H1 (cell line): Measurements from ENCODE around the gene HOXC11. TPM values are rescaled to one million over a fixed set of nuclear protein-coding genes. Genes with fewer than 3 reads are reported as not detected.

Experiments
- CTCF ChIA-PET: fragments of 300-600 bp; sonication (Branson Sonifier 250); formaldehyde crosslinking; loops from one replicate; lab custom pipeline; 2021; ENCODE audit not compliant: partially characterized antibody; lab: Charles Lee
- POLR2A ChIA-PET: fragments of 300-600 bp; sonication (Branson Sonifier 250); formaldehyde crosslinking; loops from one replicate; lab custom pipeline; 2021; ENCODE audit warnings: inconsistent platforms; ENCODE audit not compliant: partially characterized antibody; lab: Charles Lee
- DNase-seq, 2 experiments: peaks; one replicate each; pipeline versions ENCODE4 v3.0.0 to v3.0.0-alpha.2; 2010 to 2022; ENCODE audit warnings: low spot score in 2 of 2, low read depth in 1 of 2, mixed read lengths in 1 of 2
- FAIRE-seq: peaks from 2 replicates; lab custom pipeline; 2011; peaks lifted over from hg19 to GRCh38; lab: Jason Lieb, UNC
- H2AFZ ChIP-seq: 2 replicates; pipeline ENCODE4 v1.8.1; 2012; ENCODE audit warnings: low read length, inconsistent platforms
- H2AK5ac ChIP-seq: 2 replicates; pipeline ENCODE4 v1.6.1; 2013; ENCODE audit warnings: low read depth, low read length
- H2BK120ac ChIP-seq: replicated peaks from 2 replicates; pipeline ENCODE3; 2013; ENCODE audit warnings: low read depth, low read length, inconsistent platforms
- H2BK12ac ChIP-seq: 2 replicates; pipeline ENCODE4 v1.6.1; 2013; ENCODE audit warnings: low read depth, low read length
- H2BK15ac ChIP-seq: 2 replicates; pipeline ENCODE4 v1.6.1; 2013; ENCODE audit warnings: low read length
- H2BK20ac ChIP-seq: 2 replicates; pipeline ENCODE4 v1.6.1; 2013; ENCODE audit warnings: low read length
- H2BK5ac ChIP-seq: 2 replicates; pipeline ENCODE4 v1.6.1; 2013; ENCODE audit warnings: low read depth, low read length
- H3K14ac ChIP-seq: 2 replicates; pipeline ENCODE4 v1.6.1; 2013; ENCODE audit warnings: inconsistent platforms; ENCODE audit not compliant: insufficient read length
- H3K18ac ChIP-seq: 2 replicates; pipeline ENCODE4 v1.6.1; 2013; ENCODE audit warnings: low read length; ENCODE audit errors: extremely low read depth
- H3K23ac ChIP-seq: 2 replicates; pipeline ENCODE4 v1.6.1; 2013; ENCODE audit warnings: inconsistent platforms; ENCODE audit not compliant: insufficient read length
- H3K23me2 ChIP-seq: 2 replicates; pipeline ENCODE4 v1.6.1; 2013; ENCODE audit warnings: low read depth, low read length
- H3K27ac ChIP-seq: 2 replicates; pipeline ENCODE4 v1.6.1; 2011; ENCODE audit warnings: low read depth, low read length, inconsistent platforms
- H3K27me3 ChIP-seq, 4 experiments: replicated peaks in 1 of 4; 1 replicate in 1 of 4; 2 replicates in 3 of 4; pipeline versions ENCODE4 v1.6.1 to v1.8.1; 2011 to 2013; ENCODE audit warnings: low read length in 3 of 4, mild to moderate bottlenecking in 3 of 4, inconsistent platforms in 2 of 4, mixed read lengths in 2 of 4, moderate library complexity in 1 of 4; ENCODE audit not compliant: control insufficient read depth in 3 of 4, insufficient read depth in 3 of 4; ENCODE audit errors: extremely low read depth in 1 of 4
- H3K36me3 ChIP-seq, 4 experiments: 2 replicates each; pipeline versions ENCODE4 v1.6.1 to v1.8.1; 2011 to 2013; ENCODE audit warnings: mild to moderate bottlenecking in 4 of 4, low read length in 3 of 4, moderate library complexity in 2 of 4, control low read depth in 1 of 4, inconsistent platforms in 1 of 4; ENCODE audit not compliant: insufficient read depth in 4 of 4, control insufficient read depth in 2 of 4
- H3K4ac ChIP-seq: replicated peaks from 2 replicates; pipeline ENCODE3; 2013; ENCODE audit warnings: low read length, low read depth, mixed read lengths, inconsistent platforms; ENCODE audit not compliant: insufficient read length
- H3K4me1 ChIP-seq, 4 experiments: replicated peaks in 1 of 4; 1 replicate in 1 of 4; 2 replicates in 3 of 4; pipeline versions ENCODE4 v1.6.1 to v1.8.1; 2011 to 2013; ENCODE audit warnings: low read length in 3 of 4, inconsistent platforms in 2 of 4, mixed read lengths in 1 of 4; ENCODE audit not compliant: insufficient read depth in 4 of 4, control insufficient read depth in 3 of 4
- H3K4me2 ChIP-seq, 2 experiments: 2 replicates each; pipeline versions ENCODE4 v1.6.1 to v1.8.1; 2011 to 2013; ENCODE audit warnings: low read depth in 2 of 2, low read length in 2 of 2, control low read depth in 1 of 2, inconsistent platforms in 1 of 2, mild to moderate bottlenecking in 1 of 2; ENCODE audit not compliant: insufficient read depth in 1 of 2
- H3K4me3 ChIP-seq, 4 experiments: fragments of 200-600, 300-600 bp in 1 of 4; sonication (generic), shearing (Covaris generic), sonication (Bioruptor Twin) in 1 of 4; 2 replicates each; pipeline versions ENCODE4 v1.5.1 to v1.8.1; 2011 to 2016; ENCODE audit warnings: low read length in 4 of 4, low read depth in 3 of 4, control low read depth in 2 of 4, inconsistent platforms in 2 of 4, mild to moderate bottlenecking in 2 of 4, mixed read lengths in 1 of 4, moderate library complexity in 1 of 4; ENCODE audit not compliant: insufficient read depth in 2 of 4; ENCODE audit errors: extremely low read depth in 1 of 4
- H3K56ac ChIP-seq: replicated peaks from 2 replicates; pipeline ENCODE3; 2013; ENCODE audit warnings: low read depth, mild to moderate bottlenecking, mixed read lengths, low read length, inconsistent platforms; ENCODE audit not compliant: insufficient read length
- H3K79me1 ChIP-seq: 2 replicates; pipeline ENCODE4 v1.6.1; 2013; ENCODE audit warnings: low read depth, low read length, control low read depth
- H3K79me2 ChIP-seq, 2 experiments: 2 replicates each; pipeline versions ENCODE4 v1.6.1 to v1.8.1; 2012 to 2013; ENCODE audit warnings: low read length in 2 of 2, mild to moderate bottlenecking in 2 of 2, inconsistent platforms in 1 of 2; ENCODE audit not compliant: insufficient read depth in 2 of 2, control insufficient read depth in 1 of 2
- H3K9ac ChIP-seq, 4 experiments: replicated peaks in 1 of 4; 1 replicate in 1 of 4; 2 replicates in 3 of 4; pipeline versions ENCODE4 v1.6.1 to v1.8.1; 2011 to 2013; ENCODE audit warnings: low read depth in 3 of 4, low read length in 3 of 4, control low read depth in 2 of 4, mild to moderate bottlenecking in 2 of 4, moderate library complexity in 2 of 4, inconsistent platforms in 1 of 4; ENCODE audit errors: extremely low read depth in 1 of 4
- H3K9me3 ChIP-seq, 2 experiments: 2 replicates each; pipeline versions ENCODE4 v1.6.1 to v1.8.1; 2012 to 2013; ENCODE audit warnings: mild to moderate bottlenecking in 2 of 2, moderate library complexity in 2 of 2, control low read depth in 1 of 2, inconsistent platforms in 1 of 2, low read depth in 1 of 2, low read length in 1 of 2, mixed read lengths in 1 of 2; ENCODE audit not compliant: insufficient read depth in 2 of 2
- H4K20me1 ChIP-seq, 2 experiments: replicated peaks in 1 of 2; 2 replicates each; pipeline versions ENCODE3 to v1.8.1; 2011 to 2013; ENCODE audit warnings: inconsistent platforms in 2 of 2, low read length in 2 of 2, mild to moderate bottlenecking in 1 of 2; ENCODE audit not compliant: insufficient read depth in 2 of 2, control insufficient read depth in 1 of 2
- H4K5ac ChIP-seq: 2 replicates; pipeline ENCODE4 v1.6.1; 2013; ENCODE audit warnings: low read length, low read depth, mixed read lengths, inconsistent platforms; ENCODE audit not compliant: insufficient read length
- H4K8ac ChIP-seq: 2 replicates; pipeline ENCODE4 v1.8.0; 2013; ENCODE audit warnings: mild to moderate bottlenecking, moderate library complexity, low read length, inconsistent platforms; ENCODE audit not compliant: insufficient read depth; ENCODE audit errors: extremely low read depth
- H4K91ac ChIP-seq: replicated peaks from 2 replicates; pipeline ENCODE3; 2013; ENCODE audit warnings: low read length, mixed read lengths, inconsistent platforms; ENCODE audit not compliant: insufficient read length
- ATF2 ChIP-seq: IDR thresholded peaks from 2 replicates; pipeline ENCODE4 v1.6.1; 2012; ENCODE audit warnings: low read length, inconsistent platforms
- CHD2 ChIP-seq: IDR thresholded peaks from 2 replicates; pipeline ENCODE4 v1.6.1; 2012; ENCODE audit warnings: low read length, improper control_type of control experiment
- CTBP2 ChIP-seq: IDR thresholded peaks from 2 replicates; pipeline ENCODE4 v1.7.0; 2011; ENCODE audit warnings: borderline replicate concordance, mild to moderate bottlenecking, moderate library complexity, mixed read lengths, low read length; ENCODE audit not compliant: insufficient read depth, insufficient read length
- EZH2 ChIP-seq: fragments of 200-600 bp; sonication (generic); IDR thresholded peaks from 2 replicates; pipeline ENCODE4 v1.7.1; 2012; ENCODE audit warnings: low read depth, mild to moderate bottlenecking, moderate library complexity, low read length, inconsistent platforms; ENCODE audit not compliant: severe bottlenecking
- RFX5 ChIP-seq: IDR thresholded peaks from 2 replicates; pipeline ENCODE4 v1.6.1; 2011; ENCODE audit warnings: low read depth, low read length, improper control_type of control experiment, borderline replicate concordance
- SIRT6 ChIP-seq: IDR thresholded peaks from one replicate; pipeline ENCODE4 v1.7.1; 2012; ENCODE audit warnings: low read length, inconsistent platforms
- SUZ12 ChIP-seq: fragments of 200-600 bp; sonication (generic); IDR thresholded peaks from 2 replicates; pipeline ENCODE4 v1.6.1; 2012; ENCODE audit warnings: mild to moderate bottlenecking, inconsistent platforms, low read length, moderate library complexity, mixed read lengths
- WGBS, 2 experiments: shearing (Covaris generic) in 1 of 2; methylation state at CpG; one replicate each; pipeline versions ENCODE4 v1.1.6 to v1.1.7; 2013 to 2015; ENCODE audit warnings: low lambda C conversion rate in 2 of 2, mixed read lengths in 2 of 2, inconsistent platforms in 1 of 2, low coverage in 1 of 2, missing lambda C conversion rate in 1 of 2; ENCODE audit not compliant: insufficient replicate concordance in 2 of 2, insufficient coverage in 1 of 2, insufficient read length in 1 of 2; ENCODE audit errors: extremely low coverage in 1 of 2, missing lambda C conversion rate in 1 of 2; 5-methylcytosine and 5-hydroxymethylcytosine counted together
- polyA plus RNA-seq, 7 experiments: library from polyadenylated mRNA; depleted of rRNA in 3 of 7; stranded (reverse) in 5 of 7; unstranded in 2 of 7; fragments of >200 nt in 5 of 7; fragments of 200-250 nt in 2 of 7; gene quantifications; 1 replicate in 5 of 7; 2 replicates in 1 of 7; 4 replicates in 1 of 7; pipeline versions ENCODE4 v1.2.1 to v1.2.3, GENCODE V29; 2011 to 2013; ENCODE audit warnings: missing spikeins in 2 of 7, mixed read lengths in 2 of 7
- total RNA-seq: library from RNA; stranded (reverse); fragmentation: NEBNext Ultra II Directional; extraction: Animal tissue kit (Norgen Biotek cat#: 25700); gene quantifications from 2 replicates; pipeline ENCODE4 v1.2.1, GENCODE V29; 2021

Gene HOXC11
- total and polyA plus RNA-seq, 2 of the 8 experiments (the other 6 are each of a cell fraction or from before 2014, with no cell fraction given): not detected

DNA sequence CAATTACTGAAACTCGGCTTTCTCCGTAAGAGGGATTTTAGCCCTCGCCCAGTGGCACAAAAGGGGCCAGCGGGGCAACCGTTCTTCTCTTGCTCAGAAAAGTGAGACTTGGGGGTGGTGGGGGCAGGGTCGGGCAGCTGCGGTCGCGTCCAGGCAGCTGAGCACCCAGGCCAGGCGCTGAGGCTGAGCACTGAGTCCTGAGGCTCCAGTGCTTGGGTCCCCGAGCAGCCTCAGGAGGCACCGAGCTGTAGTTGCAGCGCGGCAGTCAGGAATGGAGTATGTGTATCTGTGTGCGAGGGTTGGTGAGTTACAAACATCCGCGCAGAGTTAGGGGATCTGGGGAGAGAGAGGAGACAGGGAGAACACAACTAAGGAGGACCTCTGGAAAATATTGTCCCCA is 51.2 kb downstream of the HOXC11 start:
- no peak overlapping the region for H3K4me3 ChIP-seq
- H2BK12ac ChIP-seq: no peak overlapping the region
- H3K27me3 ChIP-seq: peaks cover 97 to 100% (median 100%) of the 10 kb centered on the region in 4 experiments
- DNase-seq: no peak
- H2BK15ac ChIP-seq: 0 out of 2 replicates have a peak overlapping the region, but pooled peaks have one; percentile 10
- POLR2A ChIA-PET: interaction anchor here (0.8 to 1.4 kb wide), 5 partner anchors 10 to 39 kb away, joined by 3 read pairs; partner anchors contain the start of gene HOXC10
- no peaks in the 10 kb centered on the region; a peak in 1 of 8 replicates for H3K36me3 ChIP-seq
- H3K23ac ChIP-seq: no peak overlapping the region
- no peak overlapping the region for H3K56ac ChIP-seq
- no peak overlapping the region for H3K4me2 ChIP-seq
- CTCF ChIA-PET: interaction anchor here (0.8 to 12.5 kb wide), 23 partner anchors 9 to 354 kb away, joined by 3 to 172 read pairs (median 5); partner anchors contain the start of genes HOXC10, HOXC4, HOXC5 and HOXC8
- WGBS, 2 experiments: 7% methylated on average over 17 of the region's 17 CpGs; no CpG with 5 or more reads in 1 of the 2 experiments
- H4K20me1 ChIP-seq: peaks cover 14 to 30% of the 10 kb centered on the region in 2 experiments
- H2BK20ac ChIP-seq: no peak overlapping the region
- no peak overlapping the region for H3K9ac ChIP-seq
- H3K9me3 ChIP-seq: no peaks in the 10 kb centered on the region
- H3K79me2 ChIP-seq: no peaks in the 10 kb centered on the region
- no peak overlapping the region for H3K18ac ChIP-seq
- no peak overlapping the region for H3K27ac ChIP-seq
- H2AK5ac ChIP-seq: peak overlapping the region; percentile 53; the same call in 1 of the 2 replicates
- H2BK5ac ChIP-seq: no peak overlapping the region
- no peak overlapping the region for H3K4ac ChIP-seq
- H3K79me1 ChIP-seq: no peaks in the 10 kb centered on the region
- H2AFZ ChIP-seq: no peak overlapping the region
- TF ChIP-seq SIRT6 (no peak), SUZ12 (peak; percentile 96), ATF2 (no peak), EZH2 (peak; percentile 88), CHD2 (no peak), RFX5 (no peak), CTBP2 (peak; percentile 41)
- TF ChIP-seq, all 59 proteins: peak for 3
- no peak for FAIRE-seq
- Histone ChIP-seq H3K23me2 (no peaks in the 10 kb centered on the region; the same call in 1 of the 2 replicates), H3K4me1 (peaks cover 0 to 6% (median under 1%) of the 10 kb centered on the region in 4 experiments; a peak in 3 of 7 replicates), H2BK120ac (no peak overlapping the region), H4K8ac (no peak overlapping the region), H4K5ac (no peak overlapping the region), H4K91ac (no peak overlapping the region), H3K14ac (no peak overlapping the region)
